A549 (cell line): ENCODE measurements around the gene MEP1B. TPM values are rescaled to one million over a fixed set of nuclear protein-coding genes. Genes with fewer than 3 reads are reported as not detected.
"Not testable (repeated sequence)": the region's sequence is repeated elsewhere in the genome, so short reads cannot be mapped to it uniquely, and the experiment has no call there.

Source experiments
- ATAC-seq, 2 experiments: fragments of 200-7000 bp in 1 of 2; fragments of >200 bp in 1 of 2; cut with Nextera tagmentation in 1 of 2; cut with Tn5 transposase in 1 of 2; 3 replicates each; pipeline versions ENCODE4 v1.8.0 to v1.9.1; 2018 to 2020; ENCODE audit warnings: mild to moderate bottlenecking in 1 of 2, moderate library complexity in 1 of 2
- CTCF ChIA-PET: fragments of 300-600 bp; sonication (Branson Sonifier 250); formaldehyde crosslinking; extraction: SDS; loops from one replicate; lab custom pipeline; 2021; ENCODE audit warnings: antibody characterized with exemption, inconsistent platforms; lab: Yijun Ruan, JAX
- POLR2A ChIA-PET: fragments of 350-600 bp; formaldehyde crosslinking; extraction: SDS; loops from one replicate; lab custom pipeline; 2021; ENCODE audit warnings: antibody characterized with exemption, inconsistent platforms; lab: Yijun Ruan, JAX
- DNase-seq, 2 experiments: peaks; one replicate each; pipeline versions ENCODE4 v3.0.0 to v3.0.0-alpha.2; 2011 to 2016; ENCODE audit warnings: low read depth in 1 of 2, low spot score in 1 of 2
- FAIRE-seq: peaks from 2 replicates; lab custom pipeline; 2011; peaks lifted over from hg19 to GRCh38; lab: Jason Lieb, UNC
- H3K27ac ChIP-seq, 2 experiments: fragments of >200 bp; sonication (Bioruptor Twin); formaldehyde crosslinking; 3 replicates each; pipeline ENCODE4 v1.5.1; 2016 to 2017
- H3K4me1 ChIP-seq: fragments of >200 bp; sonication (Bioruptor Twin); formaldehyde crosslinking; 3 replicates; pipeline ENCODE4 v1.6.1; 2016
- H3K4me2 ChIP-seq: fragments of >200 bp; sonication (Bioruptor Twin); formaldehyde crosslinking; 3 replicates; pipeline ENCODE4 v1.6.1; 2016
- H3K4me3 ChIP-seq: fragments of >200 bp; sonication (Bioruptor Twin); formaldehyde crosslinking; 3 replicates; pipeline ENCODE4 v1.5.1; 2016
- H3K9me3 ChIP-seq: fragments of >200 bp; sonication (Bioruptor Twin); formaldehyde crosslinking; 3 replicates; pipeline ENCODE4 v1.6.1; 2016
- CBX8 ChIP-seq: fragments of 200-600 bp; sonication (generic); IDR thresholded peaks from 2 replicates; pipeline ENCODE4 v1.6.1; 2016
- CHD4 ChIP-seq: fragments of 200-600 bp; sonication (generic); IDR thresholded peaks from 2 replicates; pipeline ENCODE4 v1.6.1; 2016; ENCODE audit warnings: antibody characterized with exemption, mild to moderate bottlenecking, borderline replicate concordance
- EHF ChIP-seq: fragments of 250-450 bp; sonication (Bioruptor Pico); IDR thresholded peaks from 2 replicates; pipeline ENCODE4 v1.5.0; 2020; ENCODE audit warnings: mild to moderate bottlenecking
- EP300 ChIP-seq, 2 experiments: fragments of >200 bp; sonication (Bioruptor Twin); formaldehyde crosslinking; IDR thresholded peaks; 2 replicates in 1 of 2; 3 replicates in 1 of 2; pipeline ENCODE4 v1.6.1; 2016 to 2017
- FOSL2 ChIP-seq, 2 experiments: fragments of 450-650 bp in 1 of 2; fragments of >200 bp in 1 of 2; sonication (Bioruptor Twin) in 1 of 2; formaldehyde crosslinking; IDR thresholded peaks; 2 replicates each; pipeline versions ENCODE4 v1.5.0 to v1.6.1; 2016 to 2020; ENCODE audit warnings: mild to moderate bottlenecking in 1 of 2, moderate library complexity in 1 of 2
- FOXS1 ChIP-seq: fragments of 250-450 bp; sonication (Bioruptor Pico); IDR thresholded peaks from 2 replicates; pipeline ENCODE4 v1.5.0; 2020; ENCODE audit warnings: mild to moderate bottlenecking, moderate library complexity
- HDAC2 ChIP-seq: fragments of 200-600 bp; sonication (generic); IDR thresholded peaks from 2 replicates; pipeline ENCODE4 v1.6.1; 2016
- HOXB13 ChIP-seq: fragments of 250-450 bp; sonication (Bioruptor Pico); IDR thresholded peaks from 2 replicates; pipeline ENCODE4 v1.5.0; 2020; ENCODE audit warnings: low read depth, mild to moderate bottlenecking, moderate library complexity
- JUNB ChIP-seq: fragments of >200 bp; sonication (Bioruptor Twin); formaldehyde crosslinking; IDR thresholded peaks from 2 replicates; pipeline ENCODE4 v1.6.1; 2016
- KDM1A ChIP-seq: fragments of 200-600 bp; sonication (generic); IDR thresholded peaks from 2 replicates; pipeline ENCODE4 v1.6.1; 2016; ENCODE audit warnings: low read depth, mild to moderate bottlenecking
- MAFK ChIP-seq: fragments of 450-650 bp; IDR thresholded peaks from 2 replicates; pipeline ENCODE4 v1.6.1; 2014; ENCODE audit not compliant: partially characterized antibody
- NPAS2 ChIP-seq: fragments of 250-450 bp; sonication (Bioruptor Pico); IDR thresholded peaks from 2 replicates; pipeline ENCODE4 v1.8.0; 2022; ENCODE audit warnings: mild to moderate bottlenecking, moderate library complexity, borderline replicate concordance
- NR3C1 ChIP-seq: fragments of >200 bp; sonication (Bioruptor Twin); formaldehyde crosslinking; IDR thresholded peaks from 3 replicates; pipeline ENCODE4 v1.6.1; 2017
- PHF8 ChIP-seq: fragments of 200-600 bp; sonication (generic); IDR thresholded peaks from 2 replicates; pipeline ENCODE4 v1.6.1; 2016; ENCODE audit warnings: low read depth, mild to moderate bottlenecking, antibody characterized with exemption, moderate library complexity, borderline replicate concordance
- POLR2A ChIP-seq: IDR thresholded peaks from 2 replicates; pipeline ENCODE4 v1.6.1; 2012; ENCODE audit warnings: mild to moderate bottlenecking, low read length
- RFX5 ChIP-seq: fragments of 450-650 bp; IDR thresholded peaks from 2 replicates; pipeline ENCODE4 v1.7.1; 2014; ENCODE audit warnings: antibody characterized with exemption, mild to moderate bottlenecking, moderate library complexity
- ZC3H11A ChIP-seq: fragments of 450-650 bp; IDR thresholded peaks from 2 replicates; pipeline ENCODE4 v1.6.1; 2014; ENCODE audit warnings: antibody characterized with exemption, mild to moderate bottlenecking
- ZNF302 ChIP-seq: fragments of 250-450 bp; sonication (Bioruptor Pico); IDR thresholded peaks from 2 replicates; pipeline ENCODE4 v1.9.0; 2021; ENCODE audit warnings: inconsistent platforms, mild to moderate bottlenecking, moderate library complexity
- ZSCAN20 ChIP-seq: fragments of 250-450 bp; sonication (Bioruptor Pico); IDR thresholded peaks from 2 replicates; pipeline ENCODE4 v1.8.0; 2022; ENCODE audit warnings: mild to moderate bottlenecking, moderate library complexity
- WGBS: methylation state at CpG from one replicate; pipeline ENCODE4 v1.1.6; 2017; ENCODE audit errors: missing lambda C conversion rate; 5-methylcytosine and 5-hydroxymethylcytosine counted together
- polyA plus RNA-seq, 4 experiments: library from polyadenylated mRNA; depleted of rRNA in 3 of 4; stranded (reverse); fragments of >200 nt; fragmentation: RNase III in 1 of 4; extraction: RNeasy Plus Mini Kit Qiagen cat#74134 plus additional on column Dnase treatment in 1 of 4; gene quantifications; 2 replicates in 3 of 4; 3 replicates in 1 of 4; pipeline ENCODE4 v1.2.3, GENCODE V29; 2011 to 2017
- TF ChIP-seq, protein P1 (sequence below): IDR thresholded peaks from 2 replicates; pipeline ENCODE4 v1.6.1; 2012
- TF ChIP-seq, protein P2 (sequence below): fragments of 250-450 bp; sonication (Bioruptor Pico); IDR thresholded peaks from 2 replicates; pipeline ENCODE4 v1.5.0; 2020; ENCODE audit warnings: low read depth, mild to moderate bottlenecking, moderate library complexity
- TF ChIP-seq, protein P3 (sequence below): fragments of >200 bp; sonication (Bioruptor Twin); formaldehyde crosslinking; IDR thresholded peaks from 3 replicates; pipeline ENCODE4 v1.5.1; 2016
- TF ChIP-seq, protein P4 (sequence below): fragments of >200 bp; sonication (Bioruptor Twin); formaldehyde crosslinking; IDR thresholded peaks from 2 replicates; pipeline ENCODE4 v1.6.1; 2016
- TF ChIP-seq, protein P5 (sequence below): fragments of 450-650 bp; IDR thresholded peaks from 2 replicates; pipeline ENCODE4 v1.6.1; 2014; ENCODE audit warnings: antibody characterized with exemption
- TF ChIP-seq, protein P6 (sequence below): fragments of >200 bp; sonication (Bioruptor Twin); formaldehyde crosslinking; IDR thresholded peaks from 3 replicates; pipeline ENCODE4 v1.6.1; 2016
- TF ChIP-seq, protein P7 (sequence below): IDR thresholded peaks from 2 replicates; pipeline ENCODE4 v1.6.1; 2012; ENCODE audit warnings: low read depth, borderline replicate concordance

The MEP1B gene
- polyA plus RNA-seq, 2 of the 4 experiments (the other 2 are of a cell fraction): 0.04 TPM; not detected in 1

DNA sequence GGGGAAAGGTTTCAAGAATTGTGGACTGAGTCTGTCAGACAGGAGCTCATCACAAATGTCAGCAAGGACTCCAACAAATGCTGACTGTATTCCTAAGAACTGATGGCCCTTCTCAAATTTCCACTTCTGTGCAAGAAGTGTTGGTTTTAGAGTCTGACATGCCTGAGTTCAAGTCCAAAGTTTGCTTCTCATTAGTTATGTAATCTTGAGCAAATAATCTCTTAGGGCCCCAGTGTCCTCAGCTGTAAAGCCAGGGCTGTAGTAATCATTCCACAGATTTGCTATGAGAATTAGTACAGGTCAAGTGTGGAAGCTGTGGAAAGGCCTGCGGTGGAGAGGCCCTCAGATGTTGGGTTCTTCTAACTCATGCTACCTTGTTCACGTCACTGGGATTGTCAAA, 23.9 kb downstream of the MEP1B start:
- no peak for FAIRE-seq
- WGBS: 24% methylated on average over 2 of the region's 2 CpGs

DNA sequence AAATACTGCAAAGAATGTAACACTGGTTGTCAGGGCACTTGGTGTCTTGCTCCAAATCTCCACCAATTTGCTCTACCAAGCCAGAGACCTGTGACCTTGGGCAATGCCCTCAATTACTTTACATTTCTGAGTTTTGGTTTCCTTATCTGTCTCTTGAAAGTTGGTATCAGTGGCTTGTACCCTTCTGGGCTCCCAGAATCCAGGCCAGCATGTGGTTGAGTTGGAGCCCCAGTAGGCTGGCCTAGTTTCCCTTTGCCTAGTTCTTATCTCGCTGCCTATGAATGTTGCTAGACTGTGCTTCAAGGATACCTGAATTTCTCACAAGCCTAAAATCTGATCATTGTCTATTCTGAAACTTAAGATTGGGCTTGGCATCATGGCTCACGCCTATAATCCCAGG, 26.6 kb downstream of the MEP1B start:
- DNase-seq (no peak), FAIRE-seq (no peak), ATAC-seq (no peak)
- Histone ChIP-seq H3K4me1 (no peaks in the 10 kb centered on the region), H3K4me3 (no peak overlapping the region), H3K27ac (no peak overlapping the region), H3K4me2 (no peak overlapping the region), H3K9me3 (no peaks in the 10 kb centered on the region)
- WGBS: 56% methylated on average over 2 of the region's 2 CpGs
- TF ChIP-seq, protein P1, sequence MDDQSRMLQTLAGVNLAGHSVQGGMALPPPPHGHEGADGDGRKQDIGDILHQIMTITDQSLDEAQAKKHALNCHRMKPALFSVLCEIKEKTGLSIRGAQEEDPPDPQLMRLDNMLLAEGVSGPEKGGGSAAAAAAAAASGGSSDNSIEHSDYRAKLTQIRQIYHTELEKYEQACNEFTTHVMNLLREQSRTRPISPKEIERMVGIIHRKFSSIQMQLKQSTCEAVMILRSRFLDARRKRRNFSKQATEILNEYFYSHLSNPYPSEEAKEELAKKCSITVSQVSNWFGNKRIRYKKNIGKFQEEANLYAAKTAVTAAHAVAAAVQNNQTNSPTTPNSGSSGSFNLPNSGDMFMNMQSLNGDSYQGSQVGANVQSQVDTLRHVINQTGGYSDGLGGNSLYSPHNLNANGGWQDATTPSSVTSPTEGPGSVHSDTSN: no peak
- no peak for TF ChIP-seq ZC3H11A
- TF ChIP-seq PHF8: no peak
- CTCF ChIA-PET: no interaction called here
- POLR2A ChIA-PET: no interaction called here

More for the DNA sequence above, 23.9 kb downstream of the MEP1B start:
- H3K4me3 ChIP-seq: no peak overlapping the region
- no peak overlapping the region for H3K4me2 ChIP-seq
- CTCF ChIA-PET: no interaction called here
- POLR2A ChIA-PET: no interaction called here
- no peaks in the 10 kb centered on the region for H3K9me3 ChIP-seq
- ATAC-seq: no peak
- DNase-seq: no peak
- no peak overlapping the region for H3K27ac ChIP-seq
- no peaks in the 10 kb centered on the region for H3K4me1 ChIP-seq
- TF ChIP-seq NR3C1 (no peak), MAFK (no peak), FOXS1 (CRISPR knock-in tag) (no peak), POLR2A (no peak), ZNF302 (CRISPR knock-in tag) (no peak), NPAS2 (CRISPR knock-in tag) (no peak), ZSCAN20 (CRISPR knock-in tag) (no peak), HOXB13 (no peak), FOSL2 (IDR thresholded peaks at IDR 0.05) (no peak), FOSL2 (CRISPR knock-in tag; IDR thresholded peaks at IDR 0.05) (no peak)
- TF ChIP-seq, protein P2, sequence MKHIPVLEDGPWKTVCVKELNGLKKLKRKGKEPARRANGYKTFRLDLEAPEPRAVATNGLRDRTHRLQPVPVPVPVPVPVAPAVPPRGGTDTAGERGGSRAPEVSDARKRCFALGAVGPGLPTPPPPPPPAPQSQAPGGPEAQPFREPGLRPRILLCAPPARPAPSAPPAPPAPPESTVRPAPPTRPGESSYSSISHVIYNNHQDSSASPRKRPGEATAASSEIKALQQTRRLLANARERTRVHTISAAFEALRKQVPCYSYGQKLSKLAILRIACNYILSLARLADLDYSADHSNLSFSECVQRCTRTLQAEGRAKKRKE (CRISPR knock-in tag): no peak
- TF ChIP-seq, protein P3, sequence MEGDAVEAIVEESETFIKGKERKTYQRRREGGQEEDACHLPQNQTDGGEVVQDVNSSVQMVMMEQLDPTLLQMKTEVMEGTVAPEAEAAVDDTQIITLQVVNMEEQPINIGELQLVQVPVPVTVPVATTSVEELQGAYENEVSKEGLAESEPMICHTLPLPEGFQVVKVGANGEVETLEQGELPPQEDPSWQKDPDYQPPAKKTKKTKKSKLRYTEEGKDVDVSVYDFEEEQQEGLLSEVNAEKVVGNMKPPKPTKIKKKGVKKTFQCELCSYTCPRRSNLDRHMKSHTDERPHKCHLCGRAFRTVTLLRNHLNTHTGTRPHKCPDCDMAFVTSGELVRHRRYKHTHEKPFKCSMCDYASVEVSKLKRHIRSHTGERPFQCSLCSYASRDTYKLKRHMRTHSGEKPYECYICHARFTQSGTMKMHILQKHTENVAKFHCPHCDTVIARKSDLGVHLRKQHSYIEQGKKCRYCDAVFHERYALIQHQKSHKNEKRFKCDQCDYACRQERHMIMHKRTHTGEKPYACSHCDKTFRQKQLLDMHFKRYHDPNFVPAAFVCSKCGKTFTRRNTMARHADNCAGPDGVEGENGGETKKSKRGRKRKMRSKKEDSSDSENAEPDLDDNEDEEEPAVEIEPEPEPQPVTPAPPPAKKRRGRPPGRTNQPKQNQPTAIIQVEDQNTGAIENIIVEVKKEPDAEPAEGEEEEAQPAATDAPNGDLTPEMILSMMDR: no peak
- TF ChIP-seq, protein P4, sequence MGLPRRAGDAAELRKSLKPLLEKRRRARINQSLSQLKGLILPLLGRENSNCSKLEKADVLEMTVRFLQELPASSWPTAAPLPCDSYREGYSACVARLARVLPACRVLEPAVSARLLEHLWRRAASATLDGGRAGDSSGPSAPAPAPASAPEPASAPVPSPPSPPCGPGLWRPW: no peak
- TF ChIP-seq, protein P5, sequence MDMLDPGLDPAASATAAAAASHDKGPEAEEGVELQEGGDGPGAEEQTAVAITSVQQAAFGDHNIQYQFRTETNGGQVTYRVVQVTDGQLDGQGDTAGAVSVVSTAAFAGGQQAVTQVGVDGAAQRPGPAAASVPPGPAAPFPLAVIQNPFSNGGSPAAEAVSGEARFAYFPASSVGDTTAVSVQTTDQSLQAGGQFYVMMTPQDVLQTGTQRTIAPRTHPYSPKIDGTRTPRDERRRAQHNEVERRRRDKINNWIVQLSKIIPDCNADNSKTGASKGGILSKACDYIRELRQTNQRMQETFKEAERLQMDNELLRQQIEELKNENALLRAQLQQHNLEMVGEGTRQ: no peak
- TF ChIP-seq, protein P6, sequence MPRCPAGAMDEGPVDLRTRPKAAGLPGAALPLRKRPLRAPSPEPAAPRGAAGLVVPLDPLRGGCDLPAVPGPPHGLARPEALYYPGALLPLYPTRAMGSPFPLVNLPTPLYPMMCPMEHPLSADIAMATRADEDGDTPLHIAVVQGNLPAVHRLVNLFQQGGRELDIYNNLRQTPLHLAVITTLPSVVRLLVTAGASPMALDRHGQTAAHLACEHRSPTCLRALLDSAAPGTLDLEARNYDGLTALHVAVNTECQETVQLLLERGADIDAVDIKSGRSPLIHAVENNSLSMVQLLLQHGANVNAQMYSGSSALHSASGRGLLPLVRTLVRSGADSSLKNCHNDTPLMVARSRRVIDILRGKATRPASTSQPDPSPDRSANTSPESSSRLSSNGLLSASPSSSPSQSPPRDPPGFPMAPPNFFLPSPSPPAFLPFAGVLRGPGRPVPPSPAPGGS: no peak

DNA sequence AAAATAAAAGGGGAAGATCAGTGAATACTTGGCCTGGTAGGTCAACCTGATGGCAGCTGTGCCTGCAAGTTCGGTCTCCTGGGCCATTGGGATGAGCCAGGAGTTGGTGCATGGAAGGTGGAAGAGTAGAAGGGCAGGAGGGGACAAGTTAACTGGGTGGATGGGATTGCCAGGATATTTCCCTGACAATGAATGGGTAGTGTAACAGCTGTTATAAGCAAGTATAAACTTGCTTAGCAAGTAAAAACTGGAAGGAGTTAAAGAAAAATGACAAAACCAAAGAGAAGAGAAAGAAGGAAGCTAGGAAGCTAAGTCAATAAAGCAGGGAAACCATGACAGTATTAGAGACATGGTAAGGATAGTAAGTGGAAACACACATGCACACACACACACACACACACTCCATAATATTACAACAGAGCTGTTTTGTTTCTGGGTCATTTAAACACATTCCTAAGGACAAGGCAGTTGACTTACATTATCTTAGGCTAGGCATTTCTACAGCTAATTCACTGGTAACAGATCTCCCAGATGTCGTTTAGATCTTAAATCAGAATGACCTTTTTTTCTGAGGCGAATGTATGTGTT, 29.7 kb downstream of the MEP1B start:
- ChIA-PET CTCF (interaction anchor here (0.6 kb wide), 1 partner anchor 174 kb away, joined by 4 read pairs; no protein-coding TSS in a partner anchor), POLR2A (no interaction called here)
- H3K4me2 ChIP-seq: no peak overlapping the region
- WGBS: 20% methylated on average over 3 of the region's 3 CpGs
- H3K4me3 ChIP-seq: no peak overlapping the region
- ATAC-seq: no peak
- no peaks in the 10 kb centered on the region for H3K4me1 ChIP-seq
- no peak overlapping the region for H3K27ac ChIP-seq
- no peaks in the 10 kb centered on the region for H3K9me3 ChIP-seq
- TF ChIP-seq, protein P7, sequence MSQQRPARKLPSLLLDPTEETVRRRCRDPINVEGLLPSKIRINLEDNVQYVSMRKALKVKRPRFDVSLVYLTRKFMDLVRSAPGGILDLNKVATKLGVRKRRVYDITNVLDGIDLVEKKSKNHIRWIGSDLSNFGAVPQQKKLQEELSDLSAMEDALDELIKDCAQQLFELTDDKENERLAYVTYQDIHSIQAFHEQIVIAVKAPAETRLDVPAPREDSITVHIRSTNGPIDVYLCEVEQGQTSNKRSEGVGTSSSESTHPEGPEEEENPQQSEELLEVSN: no peak
- no peak for TF ChIP-seq EHF (CRISPR knock-in tag)
- no peak for TF ChIP-seq CBX8
- no peak for TF ChIP-seq CHD4
- TF ChIP-seq JUNB: no peak
- TF ChIP-seq NR3C1: no peak
- no peak for TF ChIP-seq HDAC2
- no peak for TF ChIP-seq EP300 (IDR thresholded peaks at IDR 0.05)
- no peak for TF ChIP-seq RFX5
- TF ChIP-seq KDM1A: no peak
- FAIRE-seq: no peak
- no peak for DNase-seq

DNA sequence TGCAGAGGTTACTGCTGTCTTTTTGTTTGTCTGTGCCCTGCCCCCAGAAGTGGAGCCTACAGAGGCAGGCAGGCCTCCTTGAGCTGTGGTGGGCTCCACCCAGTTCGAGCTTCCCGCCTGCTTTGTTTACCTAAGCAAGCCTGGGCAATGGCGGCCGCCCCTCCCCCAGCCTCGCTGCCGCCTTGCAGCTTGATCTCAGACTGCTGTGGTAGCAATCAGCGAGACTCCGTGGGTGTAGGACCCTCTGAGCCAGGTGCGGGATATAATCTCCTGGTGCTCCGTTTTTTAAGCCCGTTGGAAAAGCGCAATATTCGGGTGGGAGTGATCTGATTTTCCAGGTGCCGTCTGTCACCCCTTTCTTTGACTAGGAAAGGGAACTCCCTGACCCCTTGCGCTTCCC, 43.5 kb downstream of the MEP1B start:
- ATAC-seq, H3K4me2 ChIP-seq, POLR2A ChIA-PET, DNase-seq, H3K4me1 ChIP-seq, H3K9me3 ChIP-seq, FAIRE-seq, H3K27ac ChIP-seq, CTCF ChIA-PET, H3K4me3 ChIP-seq: not testable (repeated sequence)
- 37% methylated on average over 6 of the region's 15 CpGs for WGBS
